Heart right ventricle (tissue), 16 donors: ENCODE results near the gene PLEKHN1. TPM values are rescaled to one million over a fixed set of nuclear protein-coding genes. Genes with fewer than 3 reads are reported as not detected.
"Not testable (repeated sequence)": the region's sequence is repeated elsewhere in the genome, so short reads cannot be mapped to it uniquely, and the experiment has no call there.

Experiments used
- ATAC-seq, 8 donors: fragments of 200-7000 bp; cut with Tn5 transposase; one replicate each; pipeline ENCODE4 v1.9.1; 2020; ENCODE audit warnings: mild to moderate bottlenecking in 8 of 8, moderate library complexity in 8 of 8, moderate number of reproducible peaks in 1 of 8
- DNase-seq, 2 donors: peaks; one replicate each; pipeline ENCODE4 v3.0.0-alpha.2; 2020
- H3K27ac ChIP-seq, 10 donors: fragments of 200-600 bp; sonication (generic) in 2 of 10; one replicate each; pipeline versions ENCODE4 v1.5.0 to v1.8.0; 2020 to 2022; ENCODE audit warnings: mild to moderate bottlenecking in 3 of 10
- H3K27me3 ChIP-seq, 7 donors: fragments of 200-600 bp; one replicate each; pipeline ENCODE4 v1.8.0; 2021 to 2022; ENCODE audit warnings: mild to moderate bottlenecking in 2 of 7
- H3K36me3 ChIP-seq, 9 donors: fragments of 200-600 bp; sonication (generic) in 1 of 9; one replicate each; pipeline versions ENCODE4 v1.5.0 to v1.8.0; 2020 to 2022; ENCODE audit warnings: mild to moderate bottlenecking in 2 of 9
- H3K4me1 ChIP-seq, 9 donors: fragments of 200-600 bp; sonication (generic) in 1 of 9; one replicate each; pipeline versions ENCODE4 v1.5.0 to v1.8.0; 2020 to 2022; ENCODE audit warnings: mild to moderate bottlenecking in 4 of 9
- H3K4me3 ChIP-seq, 10 donors: fragments of 200-600 bp; sonication (generic) in 2 of 10; one replicate each; pipeline versions ENCODE4 v1.5.0 to v1.8.0; 2020 to 2022; ENCODE audit warnings: mild to moderate bottlenecking in 7 of 10, moderate library complexity in 2 of 10
- H3K9me3 ChIP-seq, 11 donors: fragments of 200-600 bp in 10 of 11; sonication (generic) in 2 of 11; one replicate each; pipeline versions ENCODE4 v1.5.0 to v1.8.0; 2013 to 2022; ENCODE audit warnings: mild to moderate bottlenecking in 2 of 11, control low read depth in 1 of 11, moderate library complexity in 1 of 11
- WGBS, 2 donors: extraction: QIAGEN DNeasy Blood & Tissue Kit; methylation state at CpG; one replicate each; pipeline ENCODE4 v1.1.7; 2013; ENCODE audit warnings: inconsistent platforms in 1 of 2; 5-methylcytosine and 5-hydroxymethylcytosine counted together
- intact Hi-C, 10 donors: fragments of 100-400 bp; cut with DNase I; formaldehyde crosslinking; loops; one replicate each; pipeline versions ENCODE4 v1.11.1 to v1.14.2; 2022
- polyA plus RNA-seq, 2 donors: library from polyadenylated mRNA; stranded (reverse); fragments of 200-250 nt; gene quantifications; one replicate each; pipeline ENCODE4 v1.2.3, GENCODE V29; 2013
- total RNA-seq, 10 donors: library from RNA; stranded (reverse); fragmentation: NEBNext Ultra II Directional in 3 of 10; extraction: Animal tissue kit (Norgen Biotek cat#: 25700) in 3 of 10; gene quantifications; one replicate each; pipeline versions ENCODE4 v1.2.1 to v1.2.4, GENCODE V29; 2021 to 2023
- TF ChIP-seq, protein P1 (sequence below), 9 donors: fragments of 200-600 bp; sonication (generic) in 2 of 9; IDR thresholded peaks; one replicate each; pipeline versions ENCODE4 v1.5.0 to v1.8.0; 2021 to 2022; ENCODE audit warnings: antibody characterized with exemption in 9 of 9, mild to moderate bottlenecking in 5 of 9, moderate library complexity in 1 of 9
- donor health status: Arrhythmogenic right ventricular cardiomyopathy.
- donor health status: ischemic (EF 13 %, LVEDD 7.1; RV severe dilation, severe dysfunction).
- donor health status: healthy with polysubstance abuse.
- donor health status: DM: no; HTN: yes; CAD: no.
- donor health status: DM: no; HTN: no; CAD: no.
- donor health status: ischemic (EF 25% LVEDD 6.9; RV normal size, moderate dysfunction).
- donor health status: ischemic (EF 25% LVEDD 5.7; RV mildly dilated, moderate dysfunction).
- donor health status: healthy.
- donor health status: DM: yes; HTN: yes; CAD: no.
- donor health status: Ischemic cardiomyopathy.
- donor health status: ischemic (EF 35%, LVEDD 5.7; RV mildly dilated, moderate dysfunction).
- donor health status: nonischemic (EF 11% LVEDD 7.7; RV severe dilation, severe dysfunction).
- donor health status: DM: yes; HTN: yes; CAD: no.
- donor health status: PGD.
- donor health status: ischemic (EF 29% LVEDD 5.4; RV normal size, mild dysfunction).
- donor health status: nonischemic (EF 23%, LVEDD 6.1; RV moderate dilation, normal function).

PLEKHN1 gene
- total and polyA plus RNA-seq, 12 donors: 0.13 to 0.37 (median 0.29) TPM; not detected in 8

DNA sequence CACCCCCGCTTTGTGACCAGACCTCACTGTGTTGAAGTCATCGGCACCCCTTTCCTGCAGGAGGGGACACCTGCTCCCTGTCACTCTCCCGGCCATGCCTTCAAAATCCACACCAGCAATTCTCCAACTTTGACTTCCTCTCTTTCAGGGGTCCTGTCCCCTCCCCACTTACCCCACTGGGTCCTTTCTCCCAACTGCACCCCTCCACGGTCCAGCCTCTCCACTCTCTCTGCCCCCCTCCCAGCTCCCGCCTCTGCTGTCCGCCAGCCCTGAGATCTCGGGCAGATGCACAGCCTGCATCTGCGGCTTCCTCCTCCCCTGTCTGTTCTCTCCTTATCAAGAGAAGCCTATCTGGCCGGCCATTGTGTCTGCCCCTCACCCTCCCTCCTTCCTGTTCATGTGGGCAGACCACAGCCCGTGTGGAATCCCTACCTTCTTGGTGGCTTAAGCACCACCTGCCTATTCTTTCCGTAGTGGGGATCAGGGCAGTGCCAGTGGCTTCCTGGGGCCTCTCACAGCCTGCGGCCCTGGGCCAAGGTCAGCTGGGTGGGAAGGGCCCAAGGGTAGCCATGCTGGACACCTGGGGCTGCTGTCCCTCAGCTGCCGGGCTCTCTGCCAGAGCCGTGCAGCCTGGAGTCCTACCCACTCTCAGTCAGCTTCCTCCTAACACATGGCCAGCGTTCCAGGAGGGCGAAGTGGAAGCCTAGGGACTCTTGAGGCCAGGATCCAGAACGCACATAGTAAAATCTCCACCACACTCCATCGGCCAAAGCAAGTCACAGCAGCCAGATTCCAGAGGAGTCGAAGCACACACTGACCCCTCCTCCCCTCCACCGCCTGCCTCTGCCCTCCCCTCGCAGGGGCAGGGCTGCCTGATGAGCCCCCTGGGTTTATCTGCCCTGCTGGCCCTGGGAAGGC lies 38.8 kb downstream of the PLEKHN1 start:
- 17 to 20% methylated on average over 21 of the region's 21 CpGs for WGBS, 2 donors
- Histone ChIP-seq H3K27ac (peak overlapping the region in 7 of 10 donors; percentile 34 to 72 (median 56)), H3K9me3 (no peaks in the 10 kb centered on the region), H3K4me1 (peaks cover 14 to 51% (median 28%) of the 10 kb centered on the region in 9 donors), H3K4me3 (no peak overlapping the region), H3K36me3 (peaks cover 0 to 9% (median 0%) of the 10 kb centered on the region in 9 donors), H3K27me3 (peaks cover 0 to 59% (median 0%) of the 10 kb centered on the region in 7 donors)
- intact Hi-C loops: no loop called here
- DNase-seq (no peak), ATAC-seq (peak in 6 of 8 donors; percentile 7 to 50 (median 26))
- TF ChIP-seq, protein P1, sequence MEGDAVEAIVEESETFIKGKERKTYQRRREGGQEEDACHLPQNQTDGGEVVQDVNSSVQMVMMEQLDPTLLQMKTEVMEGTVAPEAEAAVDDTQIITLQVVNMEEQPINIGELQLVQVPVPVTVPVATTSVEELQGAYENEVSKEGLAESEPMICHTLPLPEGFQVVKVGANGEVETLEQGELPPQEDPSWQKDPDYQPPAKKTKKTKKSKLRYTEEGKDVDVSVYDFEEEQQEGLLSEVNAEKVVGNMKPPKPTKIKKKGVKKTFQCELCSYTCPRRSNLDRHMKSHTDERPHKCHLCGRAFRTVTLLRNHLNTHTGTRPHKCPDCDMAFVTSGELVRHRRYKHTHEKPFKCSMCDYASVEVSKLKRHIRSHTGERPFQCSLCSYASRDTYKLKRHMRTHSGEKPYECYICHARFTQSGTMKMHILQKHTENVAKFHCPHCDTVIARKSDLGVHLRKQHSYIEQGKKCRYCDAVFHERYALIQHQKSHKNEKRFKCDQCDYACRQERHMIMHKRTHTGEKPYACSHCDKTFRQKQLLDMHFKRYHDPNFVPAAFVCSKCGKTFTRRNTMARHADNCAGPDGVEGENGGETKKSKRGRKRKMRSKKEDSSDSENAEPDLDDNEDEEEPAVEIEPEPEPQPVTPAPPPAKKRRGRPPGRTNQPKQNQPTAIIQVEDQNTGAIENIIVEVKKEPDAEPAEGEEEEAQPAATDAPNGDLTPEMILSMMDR (IDR thresholded peaks at IDR 0.05): no peak

DNA sequence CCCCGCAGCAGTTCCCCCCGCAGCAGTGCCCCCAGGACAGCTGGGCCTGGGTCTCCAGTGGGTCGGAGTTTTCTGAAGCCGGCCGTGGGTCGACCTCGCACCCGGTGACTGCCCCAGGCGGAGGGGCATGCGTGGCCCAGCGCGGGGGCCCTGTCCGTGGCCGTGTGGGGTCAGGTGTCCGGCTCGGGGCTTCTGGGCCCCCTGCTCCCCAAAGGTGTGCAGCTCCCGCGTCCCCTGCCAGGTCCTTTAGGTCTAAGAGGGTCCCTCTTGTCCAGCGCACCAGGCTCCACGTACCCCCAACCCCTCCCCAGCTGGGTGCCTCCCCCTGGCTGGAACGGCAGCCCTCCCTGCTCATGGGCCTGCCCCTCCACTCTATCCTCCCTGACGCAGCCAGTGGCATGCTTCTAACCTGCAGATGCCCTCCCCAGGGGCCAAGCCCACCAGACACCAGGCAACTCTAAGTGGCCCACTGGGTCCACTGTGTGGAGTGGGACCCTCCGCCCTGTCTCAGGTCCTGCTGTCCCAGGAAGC lies 39.6 kb downstream of the PLEKHN1 start:
- ATAC-seq (peak in 2 of 8 donors; percentile 1 to 3), DNase-seq (peak in 1 of 2 donors; percentile 4)
- 45 to 53% methylated on average over 22 to 23 of the region's 23 CpGs for WGBS, 2 donors
- TF ChIP-seq, protein P1 (IDR thresholded peaks at IDR 0.05): no peak
- no peak overlapping the region for H3K4me3 ChIP-seq
- intact Hi-C loops: no loop called here
- no peaks in the 10 kb centered on the region for H3K9me3 ChIP-seq
- peak overlapping the region in 3 of 10 donors; percentile 49 to 72 (median 60) for H3K27ac ChIP-seq
- peaks cover 14 to 49% (median 28%) of the 10 kb centered on the region in 9 donors for H3K4me1 ChIP-seq
- peaks cover 0 to 9% (median 0%) of the 10 kb centered on the region in 9 donors for H3K36me3 ChIP-seq
- peaks cover 0 to 51% (median 0%) of the 10 kb centered on the region in 7 donors for H3K27me3 ChIP-seq

DNA sequence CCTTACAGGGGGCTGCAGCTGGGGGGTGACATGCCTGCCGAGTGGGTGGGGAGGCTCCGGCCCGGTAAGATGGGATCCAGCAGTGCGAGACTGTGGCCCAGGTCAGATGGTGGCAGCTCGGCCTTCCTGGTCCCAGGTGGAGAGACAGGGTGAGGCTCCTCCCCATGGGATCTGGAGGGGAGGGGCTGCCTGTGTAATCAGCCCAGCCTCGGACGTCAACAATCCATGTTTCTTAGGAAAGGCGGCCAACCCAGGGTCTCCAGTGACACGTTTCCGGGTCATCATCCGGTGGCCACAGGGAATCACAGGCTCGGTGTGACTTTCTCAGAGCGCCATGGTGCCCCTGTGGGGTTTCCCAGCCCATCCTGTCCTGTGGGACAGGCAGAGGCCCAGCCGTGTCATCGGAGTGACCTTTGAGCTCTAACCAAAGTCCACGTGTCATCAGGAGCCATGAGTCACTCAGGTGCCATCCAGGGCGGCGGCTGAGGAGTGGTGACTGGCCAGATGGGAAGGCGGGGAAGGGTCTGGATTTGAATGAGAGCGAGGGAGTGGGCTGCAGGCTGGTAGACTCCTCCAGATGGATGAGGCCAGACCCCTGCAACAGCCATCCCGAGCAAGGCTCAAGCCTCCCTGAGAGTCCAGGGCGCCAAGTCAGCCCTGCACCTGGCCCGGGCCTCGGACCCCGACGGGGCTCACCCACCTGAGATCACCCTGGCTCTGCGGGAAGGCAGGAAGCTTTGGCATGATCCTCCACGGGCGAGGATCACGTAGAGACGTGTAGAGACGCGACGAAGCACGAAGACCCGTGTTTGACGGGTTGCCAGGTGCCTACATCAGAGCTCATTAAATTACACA lies 40.2 kb downstream of the PLEKHN1 start:
- TF ChIP-seq, protein P1 (IDR thresholded peaks at IDR 0.05): no peak
- Histone ChIP-seq H3K27me3 (peaks cover 0 to 44% (median 0%) of the 10 kb centered on the region in 7 donors), H3K4me3 (no peak overlapping the region), H3K9me3 (no peaks in the 10 kb centered on the region), H3K36me3 (peaks cover 0 to 9% (median 0%) of the 10 kb centered on the region in 9 donors), H3K4me1 (peaks cover 14 to 42% (median 22%) of the 10 kb centered on the region in 9 donors), H3K27ac (peak overlapping the region in 1 of 10 donors; percentile 9)
- DNase-seq (peak in 1 of 2 donors; percentile 6), ATAC-seq (no peak)
- WGBS, 2 donors: 81 to 85% methylated on average over 37 of the region's 37 CpGs
- intact Hi-C loops: no loop called here

DNA sequence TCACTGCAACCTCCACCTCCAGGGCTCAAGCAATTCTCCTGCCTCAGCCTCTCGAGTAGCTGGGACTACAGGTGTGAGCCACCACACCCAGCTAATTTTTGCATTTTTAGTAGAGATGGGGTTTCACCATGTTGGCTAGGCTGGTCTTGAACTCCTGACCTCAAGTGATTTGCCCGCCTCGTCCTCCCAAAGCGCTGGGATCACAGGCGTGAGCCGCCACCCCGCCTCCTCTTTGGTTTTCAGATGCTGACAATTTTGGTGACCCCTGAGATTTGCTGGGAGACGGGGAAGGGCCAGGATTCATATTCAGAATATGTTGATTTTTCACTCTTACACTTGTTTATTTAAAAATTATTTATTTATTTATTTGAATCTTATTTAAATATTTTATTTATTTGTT lies 43.8 kb downstream of the PLEKHN1 start:
- H3K4me1 ChIP-seq: peaks cover 13 to 37% (median 28%) of the 10 kb centered on the region in 9 donors
- not testable (repeated sequence) for H3K27me3 ChIP-seq, ATAC-seq, H3K9me3 ChIP-seq, H3K4me3 ChIP-seq, H3K27ac ChIP-seq, H3K36me3 ChIP-seq, DNase-seq
- 92 to 94% methylated on average over 8 of the region's 8 CpGs for WGBS, 2 donors
- intact Hi-C loops: loop anchor here in 1 of 10 donors (10.0 kb wide), 1 partner anchor 55 kb away; no protein-coding TSS in a partner anchor
